Jurkat, Clone E6-1 (cell line): ENCODE data around the gene ELL3.
A peak's percentile ranks its signal among the peaks of the same experiment; 100 is the strongest.
"Not testable (repeated sequence)": the region's sequence is repeated elsewhere in the genome, so short reads cannot be mapped to it uniquely, and the experiment has no call there.

Source experiments
- DNase-seq: peaks from one replicate; pipeline ENCODE4 v3.0.0-alpha.2; 2011; ENCODE audit warnings: low read depth, low spot score
- H3K4me3 ChIP-seq: 2 replicates; pipeline ENCODE4 v1.5.1; 2011; ENCODE audit warnings: mild to moderate bottlenecking, low read length, control low read depth, moderate library complexity

Gene ELL3

DNA sequence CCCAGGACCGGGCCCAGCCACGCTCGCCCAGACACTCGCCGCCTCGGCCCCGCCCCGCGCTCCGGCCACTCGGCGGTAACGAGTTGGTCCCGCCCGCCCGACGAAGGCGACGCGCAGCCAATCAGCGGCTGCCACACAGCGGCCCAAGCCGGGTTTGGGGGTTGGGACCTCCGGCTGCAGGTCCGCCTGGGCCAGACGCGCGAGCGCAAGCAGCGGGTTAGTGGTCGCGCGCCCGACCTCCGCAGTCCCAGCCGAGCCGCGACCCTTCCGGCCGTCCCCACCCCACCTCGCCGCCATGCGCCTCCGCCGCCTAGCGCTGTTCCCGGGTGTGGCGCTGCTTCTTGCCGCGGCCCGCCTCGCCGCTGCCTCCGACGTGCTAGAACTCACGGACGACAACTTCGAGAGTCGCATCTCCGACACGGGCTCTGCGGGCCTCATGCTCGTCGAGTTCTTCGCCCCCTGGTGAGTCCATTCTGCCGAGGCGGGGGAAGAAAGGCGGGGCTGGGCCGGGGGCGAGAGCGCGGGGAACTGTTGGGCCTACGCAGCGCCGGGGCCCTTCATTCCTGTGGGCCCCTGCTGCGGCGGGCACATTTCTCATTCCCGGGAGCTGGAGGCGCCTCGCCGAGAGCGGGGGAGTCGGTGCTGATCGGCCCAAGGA, 30.4 kb downstream of the ELL3 start, which contains the start of gene PDIA3:
Gene PDIA3, plus strand, starts transcription at position 194 of the 658 bp plus-strand sequence. Its CDS starts 102 bp downstream, at position 296.
- peak; percentile 65 for DNase-seq

DNA sequence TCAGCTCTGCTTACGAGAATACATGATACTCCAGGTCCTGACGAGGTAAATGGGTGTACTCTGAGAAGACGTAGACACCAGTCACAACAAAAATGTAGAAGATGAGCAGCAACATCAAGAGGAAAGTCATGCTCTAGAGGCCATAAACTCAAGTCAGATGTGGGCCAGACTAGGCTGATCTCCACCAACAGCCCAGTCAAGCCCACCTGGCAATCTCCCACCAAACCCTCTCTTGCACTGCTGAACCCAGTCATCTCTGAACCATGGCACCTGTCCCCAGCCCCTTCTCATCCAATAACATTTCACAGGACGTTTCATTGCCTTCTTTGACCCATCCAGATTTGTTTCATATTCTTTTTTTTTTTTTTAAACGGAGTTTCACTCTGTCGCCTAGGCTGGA, 41.4 kb downstream of the ELL3 start:
- no peak for DNase-seq

More for the DNA sequence above, 30.4 kb downstream of the ELL3 start, which contains the start of gene PDIA3:
- peak within 1 kb of the TSS; percentile 72 for H3K4me3 ChIP-seq

GRCh38 chr15:43728053-43728725, 48.6 kb downstream of the ELL3 start:
- not testable (repeated sequence) for H3K4me3 ChIP-seq, DNase-seq

More for the DNA sequence above, 41.4 kb downstream of the ELL3 start:
- H3K4me3 ChIP-seq = no peak overlapping the region

DNA sequence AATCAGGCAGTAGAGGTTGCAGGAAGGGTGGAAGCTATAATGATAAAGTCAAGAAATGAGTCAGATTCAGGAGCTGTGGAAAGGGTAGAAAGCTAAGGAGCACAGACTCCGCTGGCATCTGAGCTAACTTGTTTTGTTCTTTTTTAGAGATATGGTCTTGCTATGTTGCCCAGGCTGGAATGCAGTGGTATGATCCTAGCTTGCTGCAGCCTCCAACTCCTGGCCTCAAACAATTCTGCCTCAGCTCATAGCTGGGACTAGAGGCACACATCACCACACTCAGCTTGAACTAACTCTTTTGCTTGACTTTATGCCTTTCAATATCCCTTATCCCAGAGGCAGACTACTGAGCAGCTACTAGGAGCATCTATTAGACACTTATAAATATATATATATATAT, 50.5 kb downstream of the ELL3 start:
- not testable (repeated sequence) for DNase-seq

DNA sequence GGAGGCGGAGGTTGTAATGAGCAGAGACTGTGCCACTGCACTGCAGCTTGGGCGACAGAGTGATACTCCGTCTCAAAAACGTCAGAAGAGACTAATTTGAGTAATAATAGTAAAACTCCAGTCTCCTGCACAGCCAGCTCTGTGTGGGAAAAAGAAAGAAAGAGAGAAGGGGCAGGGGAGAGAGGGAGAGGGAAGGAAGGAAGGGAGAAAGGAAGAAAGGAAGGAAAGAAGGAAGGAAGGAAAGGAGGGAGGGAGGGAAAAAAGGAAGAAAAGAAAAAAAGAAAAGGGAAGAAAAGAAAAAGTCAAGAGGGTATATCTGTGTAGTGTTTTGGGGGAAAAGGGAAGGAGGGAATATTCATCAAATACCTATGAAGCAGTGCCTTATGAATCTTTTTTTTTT, 53.6 kb downstream of the ELL3 start:
- no peak for DNase-seq
- H3K4me3 ChIP-seq = no peak overlapping the region

More for the DNA sequence above, 50.5 kb downstream of the ELL3 start:
- H3K4me3 ChIP-seq = not testable (repeated sequence)
